Measurements from ENCODE around the gene INHBC.

DNA sequence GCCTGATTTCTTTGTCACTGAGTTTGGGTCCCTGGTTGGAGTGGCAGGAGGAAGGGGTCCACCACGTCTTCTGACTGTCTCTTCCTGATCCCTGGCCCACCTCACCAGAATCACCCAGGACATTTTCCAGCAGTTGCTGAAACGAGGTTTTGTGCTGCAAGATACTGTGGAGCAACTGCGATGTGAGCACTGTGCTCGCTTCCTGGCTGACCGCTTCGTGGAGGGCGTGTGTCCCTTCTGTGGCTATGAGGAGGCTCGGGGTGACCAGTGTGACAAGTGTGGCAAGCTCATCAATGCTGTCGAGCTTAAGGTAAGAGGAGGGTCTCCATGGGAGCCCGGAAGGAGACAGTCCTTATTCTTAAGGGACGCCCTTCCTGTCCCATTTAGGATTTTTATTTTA, 65.6 kb downstream of the INHBC start:
- TF ChIP-seq, protein P1, sequence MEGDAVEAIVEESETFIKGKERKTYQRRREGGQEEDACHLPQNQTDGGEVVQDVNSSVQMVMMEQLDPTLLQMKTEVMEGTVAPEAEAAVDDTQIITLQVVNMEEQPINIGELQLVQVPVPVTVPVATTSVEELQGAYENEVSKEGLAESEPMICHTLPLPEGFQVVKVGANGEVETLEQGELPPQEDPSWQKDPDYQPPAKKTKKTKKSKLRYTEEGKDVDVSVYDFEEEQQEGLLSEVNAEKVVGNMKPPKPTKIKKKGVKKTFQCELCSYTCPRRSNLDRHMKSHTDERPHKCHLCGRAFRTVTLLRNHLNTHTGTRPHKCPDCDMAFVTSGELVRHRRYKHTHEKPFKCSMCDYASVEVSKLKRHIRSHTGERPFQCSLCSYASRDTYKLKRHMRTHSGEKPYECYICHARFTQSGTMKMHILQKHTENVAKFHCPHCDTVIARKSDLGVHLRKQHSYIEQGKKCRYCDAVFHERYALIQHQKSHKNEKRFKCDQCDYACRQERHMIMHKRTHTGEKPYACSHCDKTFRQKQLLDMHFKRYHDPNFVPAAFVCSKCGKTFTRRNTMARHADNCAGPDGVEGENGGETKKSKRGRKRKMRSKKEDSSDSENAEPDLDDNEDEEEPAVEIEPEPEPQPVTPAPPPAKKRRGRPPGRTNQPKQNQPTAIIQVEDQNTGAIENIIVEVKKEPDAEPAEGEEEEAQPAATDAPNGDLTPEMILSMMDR (IDR thresholded peaks at IDR 0.05) = no peak
- no peak for TF ChIP-seq POLR2A (IDR thresholded peaks at IDR 0.05)

Measured in breast epithelium (tissue), 3 donors.